Ishikawa (cell line): ENCODE data around the gene PRTN3.

Experiments
- CEBPB ChIP-seq: IDR thresholded peaks from 2 replicates; pipeline ENCODE4 v1.6.1; 2012
- CREB1 ChIP-seq: IDR thresholded peaks from 2 replicates; pipeline ENCODE4 v1.6.1; 2012; ENCODE audit warnings: low read depth
- EGR1 ChIP-seq: IDR thresholded peaks from 2 replicates; pipeline ENCODE4 v1.6.1; 2012
- EP300 ChIP-seq: IDR thresholded peaks from 2 replicates; pipeline ENCODE4 v1.6.1; 2012; ENCODE audit warnings: borderline replicate concordance
- FOXM1 ChIP-seq: IDR thresholded peaks from 2 replicates; pipeline ENCODE4 v1.6.1; 2012; ENCODE audit warnings: low read depth, borderline replicate concordance
- NFIC ChIP-seq: IDR thresholded peaks from 2 replicates; pipeline ENCODE4 v1.6.1; 2012
- RAD21 ChIP-seq: IDR thresholded peaks from 2 replicates; pipeline ENCODE4 v1.6.1; 2012; ENCODE audit warnings: low read depth
- TAF1 ChIP-seq: IDR thresholded peaks from 2 replicates; pipeline ENCODE4 v1.6.1; 2012; ENCODE audit warnings: low read depth, mild to moderate bottlenecking
- TEAD4 ChIP-seq: IDR thresholded peaks from 2 replicates; pipeline ENCODE4 v1.6.1; 2012
- YY1 ChIP-seq: IDR thresholded peaks from 2 replicates; pipeline ENCODE4 v1.6.1; 2012; ENCODE audit warnings: low read depth
- ZBTB7A ChIP-seq: IDR thresholded peaks from 2 replicates; pipeline ENCODE4 v1.6.1; 2012; ENCODE audit warnings: low read depth
- TF ChIP-seq, protein P1 (sequence below): IDR thresholded peaks from 2 replicates; pipeline ENCODE4 v1.6.1; 2012
- TF ChIP-seq, protein P2 (sequence below): IDR thresholded peaks from 2 replicates; pipeline ENCODE4 v1.6.1; 2012; ENCODE audit warnings: low read depth, mild to moderate bottlenecking
- TF ChIP-seq, protein P3 (sequence below): IDR thresholded peaks from 2 replicates; pipeline ENCODE4 v1.6.1; 2012

The PRTN3 gene

DNA sequence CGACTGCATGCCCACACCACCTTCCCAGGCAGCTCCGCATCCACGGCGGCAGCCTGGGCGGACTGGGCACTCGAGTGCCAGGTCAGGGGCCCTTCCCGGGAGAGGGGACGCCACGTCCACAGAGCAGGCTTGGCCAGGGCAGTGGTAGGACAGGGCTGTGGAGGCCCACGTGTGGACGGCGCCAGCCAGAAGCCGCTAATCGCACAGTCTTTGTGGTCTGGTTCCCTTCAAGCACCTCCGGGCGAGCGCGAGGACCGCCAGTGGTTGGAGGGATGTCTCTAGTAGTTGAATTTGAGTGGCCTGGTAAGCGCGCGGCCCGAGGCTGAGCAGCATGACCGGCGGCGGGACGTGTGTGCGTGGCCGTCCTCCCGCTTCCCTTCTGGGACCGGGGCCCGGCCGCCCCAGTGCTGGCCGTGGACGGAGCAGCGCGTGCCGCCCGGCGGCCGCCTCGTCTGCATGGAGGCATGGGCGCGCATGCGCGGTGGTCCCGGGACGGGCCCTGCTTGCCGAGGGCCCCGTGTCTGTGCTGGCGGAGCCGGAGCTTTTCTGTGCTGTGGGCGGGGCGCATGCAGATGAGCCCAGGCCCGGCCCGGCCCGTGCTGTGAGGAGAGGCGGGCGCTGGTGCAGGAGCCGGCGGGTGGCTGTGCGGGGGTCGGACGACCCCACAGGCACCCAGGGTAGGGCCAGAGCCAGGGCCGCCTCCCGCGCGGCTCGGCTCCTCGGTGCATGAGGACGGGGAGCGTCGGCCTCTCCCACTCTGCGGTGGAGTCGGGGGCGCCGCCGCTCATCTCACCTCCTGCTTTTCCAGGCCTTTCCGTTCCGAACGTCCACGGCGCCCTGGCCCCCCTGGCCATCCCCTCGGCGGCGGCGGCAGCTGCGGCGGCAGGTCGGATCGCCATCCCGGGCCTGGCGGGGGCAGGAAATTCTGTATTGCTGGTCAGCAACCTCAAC lies 34.9 kb upstream of the PRTN3 start:
- TF ChIP-seq ZBTB7A (no peak), CREB1 (no peak), CEBPB (no peak), EGR1 (no peak), YY1 (no peak), TEAD4 (no peak), RAD21 (no peak), TAF1 (no peak), FOXM1 (no peak), EP300 (no peak), NFIC (no peak)
- TF ChIP-seq, protein P1, sequence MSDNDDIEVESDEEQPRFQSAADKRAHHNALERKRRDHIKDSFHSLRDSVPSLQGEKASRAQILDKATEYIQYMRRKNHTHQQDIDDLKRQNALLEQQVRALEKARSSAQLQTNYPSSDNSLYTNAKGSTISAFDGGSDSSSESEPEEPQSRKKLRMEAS: no peak
- TF ChIP-seq, protein P2, sequence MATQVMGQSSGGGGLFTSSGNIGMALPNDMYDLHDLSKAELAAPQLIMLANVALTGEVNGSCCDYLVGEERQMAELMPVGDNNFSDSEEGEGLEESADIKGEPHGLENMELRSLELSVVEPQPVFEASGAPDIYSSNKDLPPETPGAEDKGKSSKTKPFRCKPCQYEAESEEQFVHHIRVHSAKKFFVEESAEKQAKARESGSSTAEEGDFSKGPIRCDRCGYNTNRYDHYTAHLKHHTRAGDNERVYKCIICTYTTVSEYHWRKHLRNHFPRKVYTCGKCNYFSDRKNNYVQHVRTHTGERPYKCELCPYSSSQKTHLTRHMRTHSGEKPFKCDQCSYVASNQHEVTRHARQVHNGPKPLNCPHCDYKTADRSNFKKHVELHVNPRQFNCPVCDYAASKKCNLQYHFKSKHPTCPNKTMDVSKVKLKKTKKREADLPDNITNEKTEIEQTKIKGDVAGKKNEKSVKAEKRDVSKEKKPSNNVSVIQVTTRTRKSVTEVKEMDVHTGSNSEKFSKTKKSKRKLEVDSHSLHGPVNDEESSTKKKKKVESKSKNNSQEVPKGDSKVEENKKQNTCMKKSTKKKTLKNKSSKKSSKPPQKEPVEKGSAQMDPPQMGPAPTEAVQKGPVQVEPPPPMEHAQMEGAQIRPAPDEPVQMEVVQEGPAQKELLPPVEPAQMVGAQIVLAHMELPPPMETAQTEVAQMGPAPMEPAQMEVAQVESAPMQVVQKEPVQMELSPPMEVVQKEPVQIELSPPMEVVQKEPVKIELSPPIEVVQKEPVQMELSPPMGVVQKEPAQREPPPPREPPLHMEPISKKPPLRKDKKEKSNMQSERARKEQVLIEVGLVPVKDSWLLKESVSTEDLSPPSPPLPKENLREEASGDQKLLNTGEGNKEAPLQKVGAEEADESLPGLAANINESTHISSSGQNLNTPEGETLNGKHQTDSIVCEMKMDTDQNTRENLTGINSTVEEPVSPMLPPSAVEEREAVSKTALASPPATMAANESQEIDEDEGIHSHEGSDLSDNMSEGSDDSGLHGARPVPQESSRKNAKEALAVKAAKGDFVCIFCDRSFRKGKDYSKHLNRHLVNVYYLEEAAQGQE: no peak

DNA sequence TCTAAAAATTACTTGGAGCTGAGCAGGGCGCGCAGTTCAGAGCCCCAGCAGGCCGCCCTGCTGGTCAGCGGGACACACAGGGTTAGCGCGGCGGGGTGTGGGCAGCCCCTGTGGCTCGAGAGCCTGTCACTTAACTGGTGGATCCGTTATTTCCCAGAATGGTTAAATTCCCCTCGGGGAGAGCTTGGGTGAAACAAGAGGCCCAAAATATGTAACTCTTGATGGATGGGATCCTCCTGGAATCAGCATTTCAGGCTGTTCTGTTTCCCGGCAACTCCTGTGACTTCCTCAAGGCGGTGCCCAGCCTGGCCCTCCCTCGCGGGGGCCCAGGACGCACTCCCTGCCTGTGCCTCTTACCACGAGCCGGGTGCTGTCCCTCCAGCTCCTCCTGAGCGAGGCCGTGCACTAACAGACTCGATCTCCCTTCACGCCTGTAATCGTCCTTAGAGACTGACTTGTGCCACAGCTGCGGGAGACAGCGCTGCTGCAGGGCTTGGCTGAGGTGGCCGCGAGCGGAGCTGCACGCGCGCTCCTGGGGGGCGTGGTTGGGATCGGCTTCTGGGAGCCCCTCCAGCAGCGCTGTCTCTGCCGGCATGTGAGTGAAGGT lies 33.9 kb upstream of the PRTN3 start:
- TF ChIP-seq CEBPB (no peak), ZBTB7A (0 out of 2 replicates have a peak, but pooled peaks have one; percentile 38)

DNA sequence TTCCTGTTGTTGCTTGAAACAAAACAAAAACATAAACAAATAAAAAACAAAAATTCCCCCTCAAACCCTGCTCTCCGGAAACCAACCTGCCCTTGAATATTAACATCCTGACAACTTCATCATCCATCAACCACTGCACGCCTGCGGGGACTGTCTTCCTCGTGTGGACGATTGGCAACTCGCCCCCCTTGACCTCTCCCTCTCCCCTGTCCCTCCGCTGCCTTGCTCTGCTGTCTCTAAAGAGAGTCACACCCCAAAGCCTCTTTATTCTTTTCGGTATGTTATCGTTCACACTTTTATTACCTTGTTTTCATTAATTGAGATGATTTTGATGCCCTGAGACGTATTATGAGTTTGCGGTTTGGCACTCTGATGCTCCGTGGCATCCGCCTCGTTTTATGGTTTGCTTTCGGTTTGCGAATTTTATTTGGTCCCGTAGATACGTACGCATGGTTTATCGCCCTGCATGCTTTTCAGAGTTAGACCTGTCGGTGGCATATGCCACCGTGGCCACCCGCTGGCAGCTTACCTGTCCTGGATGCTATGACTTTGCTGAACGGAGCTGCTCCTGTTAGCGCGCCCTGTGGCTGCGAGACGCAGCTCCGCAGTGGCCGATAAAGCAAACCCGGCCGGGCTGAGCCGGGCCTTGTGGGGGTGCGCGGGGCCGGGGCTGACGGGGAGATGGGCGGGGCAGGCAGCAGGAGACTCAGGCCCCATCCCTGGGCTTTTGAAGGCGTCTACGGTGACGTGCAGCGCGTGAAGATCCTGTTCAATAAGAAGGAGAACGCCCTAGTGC lies 33.0 kb upstream of the PRTN3 start:
- TF ChIP-seq EP300: no peak
- TF ChIP-seq, protein P2: no peak
- TF ChIP-seq, protein P3, sequence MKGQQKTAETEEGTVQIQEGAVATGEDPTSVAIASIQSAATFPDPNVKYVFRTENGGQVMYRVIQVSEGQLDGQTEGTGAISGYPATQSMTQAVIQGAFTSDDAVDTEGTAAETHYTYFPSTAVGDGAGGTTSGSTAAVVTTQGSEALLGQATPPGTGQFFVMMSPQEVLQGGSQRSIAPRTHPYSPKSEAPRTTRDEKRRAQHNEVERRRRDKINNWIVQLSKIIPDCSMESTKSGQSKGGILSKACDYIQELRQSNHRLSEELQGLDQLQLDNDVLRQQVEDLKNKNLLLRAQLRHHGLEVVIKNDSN: no peak
- no peak for TF ChIP-seq NFIC
- TF ChIP-seq EGR1: no peak
- no peak for TF ChIP-seq RAD21
- no peak for TF ChIP-seq TEAD4
- TF ChIP-seq TAF1: no peak
- no peak for TF ChIP-seq FOXM1

DNA sequence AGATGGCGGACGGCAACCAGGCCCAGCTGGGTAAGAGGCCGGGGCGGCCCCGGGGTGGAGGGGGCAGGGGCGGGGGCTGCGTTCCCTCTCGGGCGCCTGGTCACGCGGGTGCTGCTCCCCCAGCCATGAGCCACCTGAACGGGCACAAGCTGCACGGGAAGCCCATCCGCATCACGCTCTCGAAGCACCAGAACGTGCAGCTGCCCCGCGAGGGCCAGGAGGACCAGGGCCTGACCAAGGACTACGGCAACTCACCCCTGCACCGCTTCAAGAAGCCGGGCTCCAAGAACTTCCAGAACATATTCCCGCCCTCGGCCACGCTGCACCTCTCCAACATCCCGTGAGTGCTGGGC lies 32.4 kb upstream of the PRTN3 start:
- TF ChIP-seq, protein P3: no peak
- TF ChIP-seq, protein P1: no peak
- TF ChIP-seq EP300: no peak

DNA sequence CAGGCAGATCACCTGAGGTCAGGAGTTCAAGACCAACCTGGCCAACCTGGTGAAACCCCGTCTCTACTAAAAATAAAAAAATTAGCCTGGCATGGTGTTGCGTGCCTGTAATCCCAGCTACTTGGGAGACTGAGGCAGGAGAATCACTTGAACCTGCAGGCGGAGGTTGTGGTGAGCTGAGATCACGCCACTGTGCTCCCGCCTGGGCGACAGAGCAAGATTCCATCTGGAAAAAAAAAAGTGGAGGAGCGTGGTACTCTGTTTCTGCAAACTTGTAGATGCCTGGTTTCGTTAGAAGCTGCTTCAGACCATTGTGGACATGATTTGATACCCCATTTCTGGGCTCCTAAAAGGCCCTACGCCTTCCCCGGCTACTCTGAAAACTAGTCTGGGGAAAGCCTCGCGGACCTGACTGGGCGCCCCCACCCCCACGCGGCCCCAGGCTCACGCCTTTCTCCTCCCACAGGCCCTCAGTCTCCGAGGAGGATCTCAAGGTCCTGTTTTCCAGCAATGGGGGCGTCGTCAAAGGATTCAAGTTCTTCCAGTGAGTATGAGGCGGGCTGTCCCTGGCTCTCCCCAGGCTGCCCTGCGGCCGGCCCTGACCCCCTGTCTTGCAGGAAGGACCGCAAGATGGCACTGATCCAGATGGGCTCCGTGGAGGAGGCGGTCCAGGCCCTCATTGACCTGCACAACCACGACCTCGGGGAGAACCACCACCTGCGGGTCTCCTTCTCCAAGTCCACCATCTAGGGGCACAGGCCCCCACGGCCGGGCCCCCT lies 30.5 kb upstream of the PRTN3 start:
- TF ChIP-seq FOXM1: no peak
- TF ChIP-seq ZBTB7A: no peak
- TF ChIP-seq NFIC: 0 out of 2 replicates have a peak, but pooled peaks have one; percentile 10
